A204.1 (cell line): ENCODE data around the gene KLHL40.

Experiments
- FAIRE-seq: peaks from 2 replicates; lab custom pipeline; 2012; peaks lifted over from hg19 to GRCh38; lab: Jason Lieb, UNC

KLHL40 gene

GRCh38 chr3:42728668-42729364 is 43.5 kb downstream of the KLHL40 start:
- no peak for FAIRE-seq

- no peak for FAIRE-seq
These were observed 44.2 kb downstream of the KLHL40 start for GRCh38 chr3:42729404-42730145.

GRCh38 chr3:42730294-42730693 is 45.0 kb downstream of the KLHL40 start:
- FAIRE-seq = no peak

- no peak for FAIRE-seq
These were observed 45.5 kb downstream of the KLHL40 start for GRCh38 chr3:42730706-42731420.

- no peak for FAIRE-seq
These were observed 46.3 kb downstream of the KLHL40 start for GRCh38 chr3:42731476-42732195.

- FAIRE-seq = no peak
These were observed 47.0 kb downstream of the KLHL40 start for GRCh38 chr3:42732196-42732828.

GRCh38 chr3:42732829-42733459 is 47.6 kb downstream of the KLHL40 start:
- no peak for FAIRE-seq

GRCh38 chr3:42733501-42734262 is 48.3 kb downstream of the KLHL40 start:
- no peak for FAIRE-seq

GRCh38 chr3:42734263-42734860 is 49.0 kb downstream of the KLHL40 start:
- FAIRE-seq = no peak

GRCh38 chr3:42735019-42735418 is 49.7 kb downstream of the KLHL40 start:
- FAIRE-seq = no peak

- FAIRE-seq = no peak
These were observed 50.3 kb downstream of the KLHL40 start for GRCh38 chr3:42735615-42736014.

GRCh38 chr3:42736081-42736480 is 50.7 kb downstream of the KLHL40 start:
- no peak for FAIRE-seq

GRCh38 chr3:42736531-42736930 is 51.2 kb downstream of the KLHL40 start:
- no peak for FAIRE-seq

GRCh38 chr3:42739401-42740158 is 54.2 kb downstream of the KLHL40 start:
- FAIRE-seq = no peak

GRCh38 chr3:42741796-42742195 is 56.5 kb downstream of the KLHL40 start:
- FAIRE-seq = no peak
